Measurements from ENCODE around the gene BMP4. TPM values are rescaled to one million over a fixed set of nuclear protein-coding genes. Genes with fewer than 3 reads are reported as not detected.

Gene BMP4
- total RNA-seq, 1 donor from 2014 or later: 0.42 TPM

GRCh38 chr14:53975444-53975843 lies 18.8 kb upstream of the BMP4 start:
- no peak for ATAC-seq (ENCODE audit: low read depth)
- ChIA-PET POLR2A (no interaction called here), CTCF (no interaction called here)
- intact Hi-C loops (cut with micrococcal nuclease): no loop called here
- no peaks in the 10 kb centered on the region for H3K36me3 Mint-ChIP-seq (ENCODE audit: low read depth)
- no peaks in the 10 kb centered on the region for H3K9me3 Mint-ChIP-seq
- no peaks in the 10 kb centered on the region for H3K4me1 Mint-ChIP-seq
- H3K27me3 Mint-ChIP-seq: no peaks in the 10 kb centered on the region
- TF ChIP-seq, protein P1, sequence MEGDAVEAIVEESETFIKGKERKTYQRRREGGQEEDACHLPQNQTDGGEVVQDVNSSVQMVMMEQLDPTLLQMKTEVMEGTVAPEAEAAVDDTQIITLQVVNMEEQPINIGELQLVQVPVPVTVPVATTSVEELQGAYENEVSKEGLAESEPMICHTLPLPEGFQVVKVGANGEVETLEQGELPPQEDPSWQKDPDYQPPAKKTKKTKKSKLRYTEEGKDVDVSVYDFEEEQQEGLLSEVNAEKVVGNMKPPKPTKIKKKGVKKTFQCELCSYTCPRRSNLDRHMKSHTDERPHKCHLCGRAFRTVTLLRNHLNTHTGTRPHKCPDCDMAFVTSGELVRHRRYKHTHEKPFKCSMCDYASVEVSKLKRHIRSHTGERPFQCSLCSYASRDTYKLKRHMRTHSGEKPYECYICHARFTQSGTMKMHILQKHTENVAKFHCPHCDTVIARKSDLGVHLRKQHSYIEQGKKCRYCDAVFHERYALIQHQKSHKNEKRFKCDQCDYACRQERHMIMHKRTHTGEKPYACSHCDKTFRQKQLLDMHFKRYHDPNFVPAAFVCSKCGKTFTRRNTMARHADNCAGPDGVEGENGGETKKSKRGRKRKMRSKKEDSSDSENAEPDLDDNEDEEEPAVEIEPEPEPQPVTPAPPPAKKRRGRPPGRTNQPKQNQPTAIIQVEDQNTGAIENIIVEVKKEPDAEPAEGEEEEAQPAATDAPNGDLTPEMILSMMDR (IDR thresholded peaks at IDR 0.05): no peak
- no peak for DNase-seq
- no peak overlapping the region for H3K4me3 Mint-ChIP-seq
- no peak overlapping the region for H3K27ac Mint-ChIP-seq

DNA sequence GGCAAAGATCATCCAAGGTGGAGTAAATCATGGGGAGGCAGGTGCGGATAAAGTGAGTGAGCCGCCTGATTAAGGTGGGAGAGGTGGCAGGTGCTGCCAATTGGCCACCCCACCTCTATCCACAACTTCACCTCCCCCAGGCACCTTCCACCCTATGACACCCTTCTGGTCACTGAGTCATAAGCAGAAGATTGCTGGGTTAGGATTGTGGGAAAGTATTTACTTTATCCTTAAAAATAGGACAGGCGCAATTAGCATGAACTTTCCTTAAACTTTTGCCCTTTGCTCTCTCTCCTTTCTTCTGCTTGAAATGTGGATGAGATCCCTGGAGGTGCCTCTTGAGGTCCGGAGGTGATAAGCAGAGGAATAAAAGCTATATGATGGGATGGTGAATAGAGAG lies 14.9 kb upstream of the BMP4 start:
- TF ChIP-seq, protein P1 (IDR thresholded peaks at IDR 0.05): no peak
- no peaks in the 10 kb centered on the region for H3K36me3 Mint-ChIP-seq (ENCODE audit: low read depth)
- no peaks in the 10 kb centered on the region for H3K9me3 Mint-ChIP-seq
- intact Hi-C loops (cut with micrococcal nuclease): no loop called here
- no peak overlapping the region for H3K4me3 Mint-ChIP-seq
- ChIA-PET POLR2A (no interaction called here), CTCF (no interaction called here)
- no peak overlapping the region for H3K27ac Mint-ChIP-seq
- ATAC-seq (ENCODE audit: low read depth): no peak
- H3K4me1 Mint-ChIP-seq: no peaks in the 10 kb centered on the region
- peaks cover 7% of the 10 kb centered on the region for H3K27me3 Mint-ChIP-seq
- no peak for DNase-seq

GRCh38 chr14:53969326-53969725 lies 12.7 kb upstream of the BMP4 start:
- peaks cover 20% of the 10 kb centered on the region for H3K27me3 Mint-ChIP-seq
- ATAC-seq (ENCODE audit: low read depth): no peak
- no peak for DNase-seq
- POLR2A ChIA-PET: no interaction called here
- CTCF ChIA-PET: no interaction called here
- H3K27ac Mint-ChIP-seq: no peak overlapping the region
- H3K4me1 Mint-ChIP-seq: no peaks in the 10 kb centered on the region
- no peaks in the 10 kb centered on the region for H3K36me3 Mint-ChIP-seq (ENCODE audit: low read depth)
- no peaks in the 10 kb centered on the region for H3K9me3 Mint-ChIP-seq
- TF ChIP-seq, protein P1 (IDR thresholded peaks at IDR 0.05): no peak
- intact Hi-C loops (cut with micrococcal nuclease): no loop called here
- H3K4me3 Mint-ChIP-seq: no peak overlapping the region

- TF ChIP-seq, protein P1 (IDR thresholded peaks at IDR 0.05): no peak
- intact Hi-C loops (cut with micrococcal nuclease): no loop called here
- H3K27me3 Mint-ChIP-seq: peaks cover 25% of the 10 kb centered on the region
- ATAC-seq (ENCODE audit: low read depth) (no peak), DNase-seq (no peak)
- H3K4me1 Mint-ChIP-seq: peaks cover 2% of the 10 kb centered on the region
- no peaks in the 10 kb centered on the region for H3K36me3 Mint-ChIP-seq (ENCODE audit: low read depth)
- H3K4me3 Mint-ChIP-seq: no peak overlapping the region
- ChIA-PET CTCF (no interaction called here), POLR2A (no interaction called here)
- no peak overlapping the region for H3K27ac Mint-ChIP-seq
- H3K9me3 Mint-ChIP-seq: no peaks in the 10 kb centered on the region
These were observed 12.1 kb upstream of the BMP4 start for GRCh38 chr14:53968726-53969125.

GRCh38 chr14:53967606-53968005 lies 11.0 kb upstream of the BMP4 start:
- Mint-ChIP-seq H3K27me3 (peaks cover 35% of the 10 kb centered on the region), H3K9me3 (no peaks in the 10 kb centered on the region), H3K4me3 (no peak overlapping the region), H3K4me1 (peaks cover 4% of the 10 kb centered on the region), H3K36me3 (ENCODE audit: low read depth) (no peaks in the 10 kb centered on the region), H3K27ac (no peak overlapping the region)
- POLR2A ChIA-PET: no interaction called here
- TF ChIP-seq, protein P1 (IDR thresholded peaks at IDR 0.05): no peak
- CTCF ChIA-PET: no interaction called here
- ATAC-seq (ENCODE audit: low read depth) (no peak), DNase-seq (no peak)
- intact Hi-C loops (cut with micrococcal nuclease): no loop called here

All from activated B cell treated with CpG ODN at 0.5 μM for 24 hours (primary cell).